HFFc6 (cell line): ENCODE measurements around the gene VARS1. TPM values are rescaled to one million over a fixed set of nuclear protein-coding genes. Genes with fewer than 3 reads are reported as not detected.

Experiments
- DNase-seq: peaks from one replicate; pipeline ENCODE4 v3.0.0-alpha.2; 2018
- H3K27ac Mint-ChIP-seq: 2 replicates; pipeline ENCODE4 v1.8.0; 2020; ENCODE audit warnings: mild to moderate bottlenecking, mixed read lengths
- H3K27me3 Mint-ChIP-seq: 2 replicates; pipeline ENCODE4 v1.8.0; 2021; ENCODE audit warnings: mild to moderate bottlenecking, moderate library complexity, mixed read lengths; ENCODE audit not compliant: insufficient read depth
- H3K36me3 Mint-ChIP-seq: 2 replicates; pipeline ENCODE4 v1.8.0; 2021; ENCODE audit warnings: low read depth, mixed read lengths
- H3K4me1 Mint-ChIP-seq: 2 replicates; pipeline ENCODE4 v1.8.0; 2020; ENCODE audit warnings: low read depth, mixed read lengths
- H3K4me3 Mint-ChIP-seq: 2 replicates; pipeline ENCODE4 v1.8.0; 2020; ENCODE audit warnings: mild to moderate bottlenecking, moderate library complexity, mixed read lengths
- H3K9me3 Mint-ChIP-seq: 2 replicates; pipeline ENCODE4 v1.8.0; 2020; ENCODE audit warnings: mild to moderate bottlenecking, mixed read lengths
- CTCF ChIP-seq: fragments of 200-600 bp; sonication (generic); IDR thresholded peaks from 2 replicates; pipeline ENCODE4 v1.5.0; 2021; ENCODE audit warnings: antibody characterized with exemption, mild to moderate bottlenecking
- total RNA-seq, 6 experiments: library from RNA; stranded (reverse); fragmentation: NEBNext Ultra II Directional; extraction: Animal tissue kit (Norgen Biotek cat#: 25700); gene quantifications; 2 replicates in 1 of 6; 3 replicates in 5 of 6; pipeline ENCODE4 v1.2.3, GENCODE V29; 2021

VARS1 gene
- total RNA-seq, 6 experiments from 2014 or later: 117 to 144 (median 127) TPM

- peak within 1 kb of the TSS; percentile 0; the same call in 1 of the 2 replicates for H3K4me3 Mint-ChIP-seq
- DNase-seq: no peak
- peaks cover 29% of the 10 kb centered on the region for H3K4me1 Mint-ChIP-seq
- TF ChIP-seq CTCF: no peak
- peaks cover 7% of the 10 kb centered on the region; the same call in 1 of the 2 replicates for H3K36me3 Mint-ChIP-seq
- no peaks in the 10 kb centered on the region for H3K9me3 Mint-ChIP-seq
- peak within 1 kb of the TSS; percentile 58 for H3K27ac Mint-ChIP-seq
- H3K27me3 Mint-ChIP-seq: no peaks in the 10 kb centered on the region; the same call in 1 of the 2 replicates
Observed at GRCh38 chr6:31762356-31762755, 33.2 kb downstream of the VARS1 start, which contains the start of gene SAPCD1. SAPCD1 (plus strand) TSS chr6:31762656; CDS start chr6:31763055, 399 bp downstream.

- no peak for TF ChIP-seq CTCF
- H3K27ac Mint-ChIP-seq: no peak overlapping the region
- no peaks in the 10 kb centered on the region for H3K9me3 Mint-ChIP-seq
- H3K36me3 Mint-ChIP-seq: peaks cover 7% of the 10 kb centered on the region; the same call in 1 of the 2 replicates
- H3K4me1 Mint-ChIP-seq: peaks cover 25% of the 10 kb centered on the region
- DNase-seq: no peak
- H3K27me3 Mint-ChIP-seq: no peaks in the 10 kb centered on the region
- H3K4me3 Mint-ChIP-seq: no peak overlapping the region
Observed at GRCh38 chr6:31761343-31761742, 34.2 kb downstream of the VARS1 start.

- no peak for DNase-seq
- H3K27ac Mint-ChIP-seq: no peak overlapping the region
- TF ChIP-seq CTCF: no peak
- no peak overlapping the region for H3K4me3 Mint-ChIP-seq
- peaks cover 7% of the 10 kb centered on the region; the same call in 1 of the 2 replicates for H3K36me3 Mint-ChIP-seq
- no peaks in the 10 kb centered on the region for H3K27me3 Mint-ChIP-seq
- peaks cover 19% of the 10 kb centered on the region for H3K4me1 Mint-ChIP-seq
- no peaks in the 10 kb centered on the region for H3K9me3 Mint-ChIP-seq
Observed at GRCh38 chr6:31760790-31761189, 34.8 kb downstream of the VARS1 start.

- no peak for DNase-seq
- H3K27ac Mint-ChIP-seq: no peak overlapping the region
- peaks cover 4% of the 10 kb centered on the region for H3K4me1 Mint-ChIP-seq
- H3K4me3 Mint-ChIP-seq: no peak overlapping the region
- H3K36me3 Mint-ChIP-seq: peaks cover 7% of the 10 kb centered on the region; the same call in 1 of the 2 replicates
- no peaks in the 10 kb centered on the region for H3K9me3 Mint-ChIP-seq
- TF ChIP-seq CTCF: no peak
- H3K27me3 Mint-ChIP-seq: no peaks in the 10 kb centered on the region
Observed at GRCh38 chr6:31758281-31758680, 37.3 kb downstream of the VARS1 start.

GRCh38 chr6:31752739-31753319 is 42.7 kb downstream of the VARS1 start:
- no peaks in the 10 kb centered on the region for H3K9me3 Mint-ChIP-seq
- H3K4me3 Mint-ChIP-seq: peak overlapping the region; percentile 16; the same call in 1 of the 2 replicates
- no peaks in the 10 kb centered on the region for H3K27me3 Mint-ChIP-seq
- peak; percentile 82 for DNase-seq
- peak overlapping the region; percentile 83 for H3K27ac Mint-ChIP-seq
- TF ChIP-seq CTCF: no peak
- H3K4me1 Mint-ChIP-seq: peaks cover 16% of the 10 kb centered on the region
- peaks cover 5% of the 10 kb centered on the region; the same call in 1 of the 2 replicates for H3K36me3 Mint-ChIP-seq
